H1 (cell line): ENCODE results near the gene CCNT1. TPM values are rescaled to one million over a fixed set of nuclear protein-coding genes. Genes with fewer than 3 reads are reported as not detected.
"Not testable (repeated sequence)": the region's sequence is repeated elsewhere in the genome, so short reads cannot be mapped to it uniquely, and the experiment has no call there.

Source experiments
- CTCF ChIA-PET: fragments of 300-600 bp; sonication (Branson Sonifier 250); formaldehyde crosslinking; loops from one replicate; lab custom pipeline; 2021; ENCODE audit not compliant: partially characterized antibody; lab: Charles Lee
- POLR2A ChIA-PET: fragments of 300-600 bp; sonication (Branson Sonifier 250); formaldehyde crosslinking; loops from one replicate; lab custom pipeline; 2021; ENCODE audit warnings: inconsistent platforms; ENCODE audit not compliant: partially characterized antibody; lab: Charles Lee
- DNase-seq, 2 experiments: peaks; one replicate each; pipeline versions ENCODE4 v3.0.0 to v3.0.0-alpha.2; 2010 to 2022; ENCODE audit warnings: low spot score in 2 of 2, low read depth in 1 of 2, mixed read lengths in 1 of 2
- FAIRE-seq: peaks from 2 replicates; lab custom pipeline; 2011; peaks lifted over from hg19 to GRCh38; lab: Jason Lieb, UNC
- H2AFZ ChIP-seq: 2 replicates; pipeline ENCODE4 v1.8.1; 2012; ENCODE audit warnings: low read length, inconsistent platforms
- H2AK5ac ChIP-seq: 2 replicates; pipeline ENCODE4 v1.6.1; 2013; ENCODE audit warnings: low read depth, low read length
- H2BK120ac ChIP-seq: replicated peaks from 2 replicates; pipeline ENCODE3; 2013; ENCODE audit warnings: low read depth, low read length, inconsistent platforms
- H2BK12ac ChIP-seq: 2 replicates; pipeline ENCODE4 v1.6.1; 2013; ENCODE audit warnings: low read depth, low read length
- H2BK15ac ChIP-seq: 2 replicates; pipeline ENCODE4 v1.6.1; 2013; ENCODE audit warnings: low read length
- H2BK20ac ChIP-seq: 2 replicates; pipeline ENCODE4 v1.6.1; 2013; ENCODE audit warnings: low read length
- H2BK5ac ChIP-seq: 2 replicates; pipeline ENCODE4 v1.6.1; 2013; ENCODE audit warnings: low read depth, low read length
- H3K14ac ChIP-seq: 2 replicates; pipeline ENCODE4 v1.6.1; 2013; ENCODE audit warnings: inconsistent platforms; ENCODE audit not compliant: insufficient read length
- H3K18ac ChIP-seq: 2 replicates; pipeline ENCODE4 v1.6.1; 2013; ENCODE audit warnings: low read length; ENCODE audit errors: extremely low read depth
- H3K23ac ChIP-seq: 2 replicates; pipeline ENCODE4 v1.6.1; 2013; ENCODE audit warnings: inconsistent platforms; ENCODE audit not compliant: insufficient read length
- H3K23me2 ChIP-seq: 2 replicates; pipeline ENCODE4 v1.6.1; 2013; ENCODE audit warnings: low read depth, low read length
- H3K27ac ChIP-seq: 2 replicates; pipeline ENCODE4 v1.6.1; 2011; ENCODE audit warnings: low read depth, low read length, inconsistent platforms
- H3K27me3 ChIP-seq, 4 experiments: replicated peaks in 1 of 4; 1 replicate in 1 of 4; 2 replicates in 3 of 4; pipeline versions ENCODE4 v1.6.1 to v1.8.1; 2011 to 2013; ENCODE audit warnings: low read length in 3 of 4, mild to moderate bottlenecking in 3 of 4, inconsistent platforms in 2 of 4, mixed read lengths in 2 of 4, moderate library complexity in 1 of 4; ENCODE audit not compliant: control insufficient read depth in 3 of 4, insufficient read depth in 3 of 4; ENCODE audit errors: extremely low read depth in 1 of 4
- H3K36me3 ChIP-seq, 4 experiments: 2 replicates each; pipeline versions ENCODE4 v1.6.1 to v1.8.1; 2011 to 2013; ENCODE audit warnings: mild to moderate bottlenecking in 4 of 4, low read length in 3 of 4, moderate library complexity in 2 of 4, control low read depth in 1 of 4, inconsistent platforms in 1 of 4; ENCODE audit not compliant: insufficient read depth in 4 of 4, control insufficient read depth in 2 of 4
- H3K4ac ChIP-seq: replicated peaks from 2 replicates; pipeline ENCODE3; 2013; ENCODE audit warnings: low read length, low read depth, mixed read lengths, inconsistent platforms; ENCODE audit not compliant: insufficient read length
- H3K4me1 ChIP-seq, 4 experiments: replicated peaks in 1 of 4; 1 replicate in 1 of 4; 2 replicates in 3 of 4; pipeline versions ENCODE4 v1.6.1 to v1.8.1; 2011 to 2013; ENCODE audit warnings: low read length in 3 of 4, inconsistent platforms in 2 of 4, mixed read lengths in 1 of 4; ENCODE audit not compliant: insufficient read depth in 4 of 4, control insufficient read depth in 3 of 4
- H3K4me2 ChIP-seq, 2 experiments: 2 replicates each; pipeline versions ENCODE4 v1.6.1 to v1.8.1; 2011 to 2013; ENCODE audit warnings: low read depth in 2 of 2, low read length in 2 of 2, control low read depth in 1 of 2, inconsistent platforms in 1 of 2, mild to moderate bottlenecking in 1 of 2; ENCODE audit not compliant: insufficient read depth in 1 of 2
- H3K4me3 ChIP-seq, 4 experiments: fragments of 200-600, 300-600 bp in 1 of 4; sonication (generic), shearing (Covaris generic), sonication (Bioruptor Twin) in 1 of 4; 2 replicates each; pipeline versions ENCODE4 v1.5.1 to v1.8.1; 2011 to 2016; ENCODE audit warnings: low read length in 4 of 4, low read depth in 3 of 4, control low read depth in 2 of 4, inconsistent platforms in 2 of 4, mild to moderate bottlenecking in 2 of 4, mixed read lengths in 1 of 4, moderate library complexity in 1 of 4; ENCODE audit not compliant: insufficient read depth in 2 of 4; ENCODE audit errors: extremely low read depth in 1 of 4
- H3K56ac ChIP-seq: replicated peaks from 2 replicates; pipeline ENCODE3; 2013; ENCODE audit warnings: low read depth, mild to moderate bottlenecking, mixed read lengths, low read length, inconsistent platforms; ENCODE audit not compliant: insufficient read length
- H3K79me1 ChIP-seq: 2 replicates; pipeline ENCODE4 v1.6.1; 2013; ENCODE audit warnings: low read depth, low read length, control low read depth
- H3K79me2 ChIP-seq, 2 experiments: 2 replicates each; pipeline versions ENCODE4 v1.6.1 to v1.8.1; 2012 to 2013; ENCODE audit warnings: low read length in 2 of 2, mild to moderate bottlenecking in 2 of 2, inconsistent platforms in 1 of 2; ENCODE audit not compliant: insufficient read depth in 2 of 2, control insufficient read depth in 1 of 2
- H3K9ac ChIP-seq, 4 experiments: replicated peaks in 1 of 4; 1 replicate in 1 of 4; 2 replicates in 3 of 4; pipeline versions ENCODE4 v1.6.1 to v1.8.1; 2011 to 2013; ENCODE audit warnings: low read depth in 3 of 4, low read length in 3 of 4, control low read depth in 2 of 4, mild to moderate bottlenecking in 2 of 4, moderate library complexity in 2 of 4, inconsistent platforms in 1 of 4; ENCODE audit errors: extremely low read depth in 1 of 4
- H3K9me3 ChIP-seq, 2 experiments: 2 replicates each; pipeline versions ENCODE4 v1.6.1 to v1.8.1; 2012 to 2013; ENCODE audit warnings: mild to moderate bottlenecking in 2 of 2, moderate library complexity in 2 of 2, control low read depth in 1 of 2, inconsistent platforms in 1 of 2, low read depth in 1 of 2, low read length in 1 of 2, mixed read lengths in 1 of 2; ENCODE audit not compliant: insufficient read depth in 2 of 2
- H4K20me1 ChIP-seq, 2 experiments: replicated peaks in 1 of 2; 2 replicates each; pipeline versions ENCODE3 to v1.8.1; 2011 to 2013; ENCODE audit warnings: inconsistent platforms in 2 of 2, low read length in 2 of 2, mild to moderate bottlenecking in 1 of 2; ENCODE audit not compliant: insufficient read depth in 2 of 2, control insufficient read depth in 1 of 2
- H4K5ac ChIP-seq: 2 replicates; pipeline ENCODE4 v1.6.1; 2013; ENCODE audit warnings: low read length, low read depth, mixed read lengths, inconsistent platforms; ENCODE audit not compliant: insufficient read length
- H4K8ac ChIP-seq: 2 replicates; pipeline ENCODE4 v1.8.0; 2013; ENCODE audit warnings: mild to moderate bottlenecking, moderate library complexity, low read length, inconsistent platforms; ENCODE audit not compliant: insufficient read depth; ENCODE audit errors: extremely low read depth
- H4K91ac ChIP-seq: replicated peaks from 2 replicates; pipeline ENCODE3; 2013; ENCODE audit warnings: low read length, mixed read lengths, inconsistent platforms; ENCODE audit not compliant: insufficient read length
- WGBS, 2 experiments: shearing (Covaris generic) in 1 of 2; methylation state at CpG; one replicate each; pipeline versions ENCODE4 v1.1.6 to v1.1.7; 2013 to 2015; ENCODE audit warnings: low lambda C conversion rate in 2 of 2, mixed read lengths in 2 of 2, inconsistent platforms in 1 of 2, low coverage in 1 of 2, missing lambda C conversion rate in 1 of 2; ENCODE audit not compliant: insufficient replicate concordance in 2 of 2, insufficient coverage in 1 of 2, insufficient read length in 1 of 2; ENCODE audit errors: extremely low coverage in 1 of 2, missing lambda C conversion rate in 1 of 2; 5-methylcytosine and 5-hydroxymethylcytosine counted together
- polyA plus RNA-seq, 7 experiments: library from polyadenylated mRNA; depleted of rRNA in 3 of 7; stranded (reverse) in 5 of 7; unstranded in 2 of 7; fragments of >200 nt in 5 of 7; fragments of 200-250 nt in 2 of 7; gene quantifications; 1 replicate in 5 of 7; 2 replicates in 1 of 7; 4 replicates in 1 of 7; pipeline versions ENCODE4 v1.2.1 to v1.2.3, GENCODE V29; 2011 to 2013; ENCODE audit warnings: missing spikeins in 2 of 7, mixed read lengths in 2 of 7
- total RNA-seq: library from RNA; stranded (reverse); fragmentation: NEBNext Ultra II Directional; extraction: Animal tissue kit (Norgen Biotek cat#: 25700); gene quantifications from 2 replicates; pipeline ENCODE4 v1.2.1, GENCODE V29; 2021

Gene CCNT1
- total and polyA plus RNA-seq, 2 of the 8 experiments (the other 6 are each of a cell fraction or from before 2014, with no cell fraction given): 13.2 to 45.9 TPM

DNA sequence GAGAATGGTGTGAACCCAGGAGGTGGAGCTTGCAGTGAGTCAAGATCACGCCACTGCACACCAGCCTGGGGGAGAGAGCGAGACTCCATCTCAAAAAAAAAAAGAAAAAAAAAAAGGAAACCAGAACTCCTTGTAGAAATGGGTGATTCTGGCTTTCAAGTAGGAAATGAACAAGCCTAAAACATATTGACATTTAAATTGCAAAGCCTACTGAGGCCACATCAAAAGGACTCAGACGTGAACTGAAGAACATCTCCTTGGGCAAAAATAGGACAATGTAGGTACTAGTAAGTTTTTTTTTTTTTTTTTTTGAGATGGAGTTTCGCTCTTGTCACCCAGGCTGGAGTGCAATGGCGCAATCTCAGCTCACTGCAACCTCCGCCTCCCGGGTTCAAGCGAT is 71.2 kb downstream of the CCNT1 start:
- H3K4me2 ChIP-seq, H2AK5ac ChIP-seq, H2BK12ac ChIP-seq, H2BK5ac ChIP-seq, H3K23ac ChIP-seq, H3K79me2 ChIP-seq, H3K27ac ChIP-seq, H3K4me3 ChIP-seq, H2BK15ac ChIP-seq, H3K79me1 ChIP-seq, H2BK20ac ChIP-seq, H3K56ac ChIP-seq, DNase-seq, H4K91ac ChIP-seq, H3K4me1 ChIP-seq, H2AFZ ChIP-seq, H3K9ac ChIP-seq, H3K27me3 ChIP-seq, H3K18ac ChIP-seq, H4K20me1 ChIP-seq, H3K14ac ChIP-seq, CTCF ChIA-PET, FAIRE-seq, H3K4ac ChIP-seq, H3K23me2 ChIP-seq, H4K8ac ChIP-seq, H4K5ac ChIP-seq, H2BK120ac ChIP-seq: not testable (repeated sequence)
- H3K36me3 ChIP-seq: peaks cover 0 to 43% (median 19%) of the 10 kb centered on the region in 4 experiments; a peak in 6 of 8 replicates
- peaks cover 9 to 30% of the 10 kb centered on the region in 2 experiments for H3K9me3 ChIP-seq
- POLR2A ChIA-PET: interaction anchor here (1.2 kb wide), 1 partner anchor 8 kb away, joined by 3 read pairs; no protein-coding TSS in a partner anchor
- 100% methylated on average over 2 of the region's 8 CpGs; no CpG with 5 or more reads in 1 of the 2 experiments for WGBS, 2 experiments
